ENCODE data around the gene CHI3L2.

DNA sequence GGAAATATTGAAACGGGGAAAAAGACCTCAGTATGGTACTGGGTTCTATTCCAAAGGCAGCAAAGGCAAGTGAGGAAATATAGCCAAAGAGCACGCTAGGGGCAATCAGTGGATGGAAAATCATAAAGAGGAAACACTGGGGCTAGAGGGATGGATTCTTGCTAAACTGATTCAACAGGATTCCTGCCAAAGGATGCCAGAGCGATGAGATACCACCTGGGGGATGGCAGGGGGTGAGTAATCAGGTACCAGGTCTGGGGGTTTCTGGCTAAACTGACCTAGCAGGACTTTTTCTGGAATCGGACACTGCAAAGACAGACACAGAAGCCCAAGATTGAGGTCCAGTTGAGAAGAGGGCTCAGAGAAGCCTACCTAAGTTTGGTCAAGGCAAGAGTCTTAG, 6.7 kb downstream of the CHI3L2 start:
- TF ChIP-seq, protein P1, sequence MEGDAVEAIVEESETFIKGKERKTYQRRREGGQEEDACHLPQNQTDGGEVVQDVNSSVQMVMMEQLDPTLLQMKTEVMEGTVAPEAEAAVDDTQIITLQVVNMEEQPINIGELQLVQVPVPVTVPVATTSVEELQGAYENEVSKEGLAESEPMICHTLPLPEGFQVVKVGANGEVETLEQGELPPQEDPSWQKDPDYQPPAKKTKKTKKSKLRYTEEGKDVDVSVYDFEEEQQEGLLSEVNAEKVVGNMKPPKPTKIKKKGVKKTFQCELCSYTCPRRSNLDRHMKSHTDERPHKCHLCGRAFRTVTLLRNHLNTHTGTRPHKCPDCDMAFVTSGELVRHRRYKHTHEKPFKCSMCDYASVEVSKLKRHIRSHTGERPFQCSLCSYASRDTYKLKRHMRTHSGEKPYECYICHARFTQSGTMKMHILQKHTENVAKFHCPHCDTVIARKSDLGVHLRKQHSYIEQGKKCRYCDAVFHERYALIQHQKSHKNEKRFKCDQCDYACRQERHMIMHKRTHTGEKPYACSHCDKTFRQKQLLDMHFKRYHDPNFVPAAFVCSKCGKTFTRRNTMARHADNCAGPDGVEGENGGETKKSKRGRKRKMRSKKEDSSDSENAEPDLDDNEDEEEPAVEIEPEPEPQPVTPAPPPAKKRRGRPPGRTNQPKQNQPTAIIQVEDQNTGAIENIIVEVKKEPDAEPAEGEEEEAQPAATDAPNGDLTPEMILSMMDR (IDR thresholded peaks at IDR 0.05): no peak
- TF ChIP-seq POLR2A (IDR thresholded peaks at IDR 0.05): no peak
